WERI-Rb-1 (cell line): ENCODE measurements around the gene NR2C2AP.

ENCODE experiments used
- DNase-seq: peaks from one replicate; pipeline ENCODE4 v3.0.0-alpha.2; 2020
- H3K27ac ChIP-seq: fragments of 250-450 bp; sonication (Bioruptor Pico); 2 replicates; pipeline ENCODE4 v1.5.1; 2020; ENCODE audit warnings: mild to moderate bottlenecking, moderate library complexity
- H3K27me3 ChIP-seq: fragments of 250-450 bp; sonication (Bioruptor Pico); 2 replicates; pipeline ENCODE4 v1.5.1; 2021; ENCODE audit warnings: mild to moderate bottlenecking, low read depth, moderate library complexity; ENCODE audit not compliant: insufficient read depth, severe bottlenecking
- H3K36me3 ChIP-seq: fragments of 250-450 bp; sonication (Bioruptor Pico); 2 replicates; pipeline ENCODE4 v1.5.1; 2020; ENCODE audit warnings: mild to moderate bottlenecking, moderate library complexity
- H3K4me3 ChIP-seq: 2 replicates; pipeline ENCODE4 v1.5.1; 2011; ENCODE audit warnings: low read depth, mild to moderate bottlenecking, control low read depth, low read length
- H3K9me3 ChIP-seq: fragments of 250-450 bp; sonication (Bioruptor Pico); 2 replicates; pipeline ENCODE4 v1.5.1; 2021; ENCODE audit warnings: mild to moderate bottlenecking, moderate library complexity; ENCODE audit not compliant: severe bottlenecking
- CTCF ChIP-seq: IDR thresholded peaks from 2 replicates; pipeline ENCODE4 v1.5.1; 2011; ENCODE audit warnings: low read depth, mild to moderate bottlenecking, control low read depth, inconsistent platforms, low read length

Gene NR2C2AP

GRCh38 chr19:19193926-19194325, 9.3 kb downstream of the NR2C2AP start:
- no peaks in the 10 kb centered on the region for H3K27me3 ChIP-seq
- peaks cover 33% of the 10 kb centered on the region for H3K36me3 ChIP-seq
- no peak overlapping the region for H3K27ac ChIP-seq
- no peak overlapping the region for H3K4me3 ChIP-seq
- H3K9me3 ChIP-seq = no peaks in the 10 kb centered on the region
- no peak for DNase-seq
- no peak for TF ChIP-seq CTCF

- no peaks in the 10 kb centered on the region for H3K27me3 ChIP-seq
- DNase-seq = no peak
- H3K27ac ChIP-seq = peak overlapping the region; percentile 78
- H3K36me3 ChIP-seq = peaks cover 24% of the 10 kb centered on the region
- H3K9me3 ChIP-seq = no peaks in the 10 kb centered on the region
- no peak for TF ChIP-seq CTCF
- peak overlapping the region; percentile 98 for H3K4me3 ChIP-seq
These were observed 10.2 kb downstream of the NR2C2AP start for GRCh38 chr19:19192910-19193423.

GRCh38 chr19:19192078-19192882, 10.9 kb downstream of the NR2C2AP start, which contains the start of the genes BORCS8 and RFXANK:
TSS of gene BORCS8 (minus strand) at chr19:19192152. CDS start at chr19:19192117, 35 bp downstream.
TSS of gene RFXANK (plus strand) at chr19:19192258. CDS start at chr19:19193947, 1,689 bp downstream.
- TF ChIP-seq CTCF = no peak
- peaks cover 19% of the 10 kb centered on the region for H3K36me3 ChIP-seq
- H3K9me3 ChIP-seq = no peaks in the 10 kb centered on the region
- H3K27ac ChIP-seq = peak within 1 kb of the TSS; percentile 97
- H3K4me3 ChIP-seq = peak within 1 kb of the TSS; percentile 98
- DNase-seq = peak; percentile 99
- H3K27me3 ChIP-seq = no peaks in the 10 kb centered on the region

- TF ChIP-seq CTCF = no peak
- Histone ChIP-seq H3K36me3 (peaks cover 14% of the 10 kb centered on the region), H3K9me3 (no peaks in the 10 kb centered on the region), H3K4me3 (peak overlapping the region; percentile 98), H3K27ac (peak overlapping the region; percentile 97), H3K27me3 (no peaks in the 10 kb centered on the region)
- DNase-seq = no peak
These were observed 11.5 kb downstream of the NR2C2AP start for GRCh38 chr19:19191768-19192077.

GRCh38 chr19:19186742-19187141, 16.5 kb downstream of the NR2C2AP start:
- H3K27me3 ChIP-seq = no peaks in the 10 kb centered on the region
- H3K4me3 ChIP-seq = no peak overlapping the region
- peak overlapping the region; percentile 2; the same call in 1 of the 2 replicates for H3K27ac ChIP-seq
- peak; percentile 31 for DNase-seq
- TF ChIP-seq CTCF = no peak
- H3K36me3 ChIP-seq = peaks cover 10% of the 10 kb centered on the region
- H3K9me3 ChIP-seq = no peaks in the 10 kb centered on the region
